Non-pigmented ciliary epithelial cell (primary cell): Measurements from ENCODE around the gene CHD2.
"Not testable (repeated sequence)": the region's sequence is repeated elsewhere in the genome, so short reads cannot be mapped to it uniquely, and the experiment has no call there.

ENCODE experiments used
- DNase-seq: peaks from one replicate; pipeline ENCODE4 v3.0.0-alpha.2; 2010; ENCODE audit warnings: low read depth

The CHD2 gene

DNA sequence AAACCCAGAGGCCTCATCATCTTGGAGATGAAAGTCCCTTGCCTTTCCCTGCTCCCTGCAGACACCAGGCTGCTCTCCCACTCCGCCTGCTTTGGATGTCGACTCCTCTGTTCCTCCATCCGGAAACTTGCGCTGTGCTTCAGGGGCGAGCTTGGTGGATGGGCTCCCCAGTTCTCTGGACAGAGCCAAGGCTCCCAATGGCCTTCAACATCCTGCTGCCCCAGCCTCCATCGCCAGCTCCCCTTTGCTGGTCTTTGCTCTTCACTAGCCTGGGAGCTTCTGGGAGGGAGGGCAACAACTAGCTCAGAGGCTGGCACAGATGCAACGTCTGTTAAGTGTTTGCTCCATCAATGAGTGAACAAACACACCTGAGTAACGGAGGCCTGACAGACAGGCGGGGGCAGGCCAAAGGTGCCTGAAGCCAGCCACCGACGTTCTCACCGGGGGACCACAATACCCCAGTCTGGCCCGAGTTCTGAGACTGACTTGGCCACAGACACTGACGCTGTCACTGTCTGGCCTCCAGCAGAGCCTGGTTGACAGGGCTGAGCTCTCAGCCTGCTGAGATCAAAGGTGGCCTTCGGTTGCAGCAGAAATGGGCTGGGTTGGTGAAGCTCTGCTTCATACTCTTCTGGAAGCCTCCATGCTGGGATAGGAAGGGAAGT lies 149.9 kb downstream of the CHD2 start:
- no peak for DNase-seq

DNA sequence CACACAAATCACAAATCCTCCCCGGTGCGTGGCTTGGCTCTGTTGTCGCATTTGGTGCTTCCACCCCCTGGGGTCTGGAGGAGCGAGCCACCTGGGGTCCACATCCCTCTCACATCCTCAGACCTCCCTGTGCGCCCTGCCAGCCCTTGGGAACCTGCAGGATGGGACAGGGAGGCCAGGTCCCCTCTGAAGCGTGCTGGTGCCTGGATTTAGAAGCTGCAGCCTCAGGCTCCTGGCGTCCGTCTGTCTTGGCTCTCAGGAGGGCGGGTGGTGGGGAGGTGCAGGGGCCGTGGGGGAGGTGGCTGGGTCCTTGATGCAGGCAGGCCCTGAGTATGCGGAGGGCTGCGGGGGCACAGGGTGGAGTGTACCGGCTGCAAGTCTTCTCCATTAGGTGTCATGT lies 150.5 kb downstream of the CHD2 start:
- DNase-seq, result no peak

DNA sequence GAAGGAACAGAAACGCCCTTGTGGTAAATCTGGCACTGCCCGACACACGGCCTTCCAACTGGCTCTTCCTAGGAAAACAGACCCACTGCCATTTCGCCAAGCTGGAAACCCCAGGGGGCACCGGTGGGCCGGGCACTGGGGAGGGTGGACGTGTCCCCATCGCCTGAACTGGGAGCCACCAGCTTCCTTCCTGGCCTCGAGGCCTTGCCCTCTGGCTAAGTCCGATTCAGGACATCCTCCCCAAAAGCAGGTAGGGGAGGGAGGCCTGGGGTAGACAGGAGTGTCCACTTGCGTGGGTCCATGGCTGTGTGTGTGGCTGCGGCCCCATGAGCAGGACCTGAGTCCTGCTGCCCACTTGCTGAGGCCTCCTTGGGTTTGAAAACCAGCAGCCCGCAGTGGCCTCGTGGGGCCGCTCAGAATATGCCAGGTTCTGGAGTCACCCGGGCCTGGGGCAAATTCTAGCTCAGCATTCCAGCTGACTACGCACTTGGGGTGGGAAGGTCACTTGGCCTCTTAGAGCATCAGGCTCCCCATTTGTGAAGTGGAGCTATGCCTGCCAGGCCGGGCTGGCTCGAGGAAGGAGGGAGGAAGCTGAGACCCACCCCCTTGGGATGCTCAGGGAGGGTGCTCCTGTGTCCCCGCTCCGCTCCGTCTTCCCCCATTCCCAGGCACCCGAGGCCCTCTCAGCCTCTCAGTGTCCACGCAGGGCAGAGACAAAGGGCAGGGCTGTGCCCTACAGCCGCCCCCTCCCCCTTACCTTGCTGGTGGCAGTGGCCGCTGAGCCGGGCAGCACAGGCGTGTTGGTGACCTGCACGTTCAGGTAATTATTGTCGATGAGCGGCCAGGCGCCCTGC lies 151.3 kb downstream of the CHD2 start:
- DNase-seq, result no peak

DNA sequence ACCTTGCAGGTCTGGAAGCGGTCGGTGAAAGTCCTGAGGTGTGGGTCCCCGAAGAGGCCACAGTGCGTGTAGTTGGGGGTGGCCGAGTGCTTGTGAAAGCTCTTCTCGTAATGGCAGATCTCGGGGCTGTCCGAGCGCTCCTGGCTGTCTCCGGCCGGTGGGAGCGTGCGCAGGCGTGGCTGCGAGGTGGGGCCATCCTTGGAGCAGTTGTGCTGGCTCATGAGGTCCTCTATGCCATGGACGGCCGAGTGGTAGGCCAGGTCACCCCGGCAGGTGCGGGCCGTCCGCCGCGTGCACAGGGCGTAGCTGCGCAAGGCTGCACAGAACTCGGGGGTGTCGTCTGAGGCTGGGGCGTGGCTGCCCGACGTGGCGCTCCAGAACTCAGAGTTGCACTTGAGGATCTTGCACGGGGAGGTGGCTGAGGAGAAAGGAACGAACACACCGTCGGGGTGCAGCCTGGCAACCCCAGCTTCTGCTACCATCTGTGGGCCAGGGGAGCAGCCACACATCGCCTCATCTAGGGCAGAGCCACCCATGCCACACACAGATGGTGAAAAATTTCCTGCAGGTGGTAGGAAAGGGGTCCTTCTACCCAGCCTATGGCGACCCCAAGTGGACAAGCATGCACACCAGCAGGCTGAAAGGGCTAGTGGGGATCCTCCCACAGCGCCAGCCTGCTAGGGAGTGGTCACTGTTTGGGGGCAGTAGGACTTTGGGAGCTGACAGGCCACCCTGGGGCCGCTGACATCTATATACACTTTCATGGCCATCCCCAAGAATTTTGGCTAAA lies 152.2 kb downstream of the CHD2 start:
- DNase-seq, result no peak

- DNase-seq, result no peak
Measured at GRCh38 chr15:93055211-93055610, 155.1 kb downstream of the CHD2 start.

GRCh38 chr15:93056836-93057235 lies 156.7 kb downstream of the CHD2 start:
- DNase-seq, result no peak

GRCh38 chr15:93057618-93058017 lies 157.5 kb downstream of the CHD2 start:
- DNase-seq, result no peak

- no peak for DNase-seq
Measured at GRCh38 chr15:93058128-93058527, 158.0 kb downstream of the CHD2 start.

DNA sequence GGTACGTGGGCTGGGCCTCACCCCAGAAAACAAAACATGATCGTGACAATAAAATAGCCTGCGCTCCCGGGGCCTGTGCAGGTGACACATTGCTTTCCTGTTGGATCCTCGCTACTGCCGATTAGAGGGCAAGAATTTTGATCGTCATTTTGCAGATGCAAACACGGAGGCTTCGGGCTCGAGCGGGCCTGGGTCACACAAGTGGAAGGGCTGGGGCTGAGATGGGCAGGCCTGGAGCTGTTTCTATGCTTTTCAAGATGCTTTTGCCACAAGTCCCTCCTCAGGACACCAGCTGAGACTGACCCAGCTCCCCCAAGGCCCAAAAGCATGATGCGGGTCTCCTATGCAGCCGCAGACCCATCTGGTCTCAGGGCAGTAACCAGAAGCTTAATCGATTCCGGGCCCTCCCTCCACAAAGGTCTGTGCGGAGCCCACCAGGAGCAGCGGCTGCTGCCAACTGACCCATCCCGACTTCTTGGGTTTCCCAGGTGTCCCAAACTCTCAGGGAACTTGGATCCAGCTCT lies 158.8 kb downstream of the CHD2 start:
- no peak for DNase-seq

DNA sequence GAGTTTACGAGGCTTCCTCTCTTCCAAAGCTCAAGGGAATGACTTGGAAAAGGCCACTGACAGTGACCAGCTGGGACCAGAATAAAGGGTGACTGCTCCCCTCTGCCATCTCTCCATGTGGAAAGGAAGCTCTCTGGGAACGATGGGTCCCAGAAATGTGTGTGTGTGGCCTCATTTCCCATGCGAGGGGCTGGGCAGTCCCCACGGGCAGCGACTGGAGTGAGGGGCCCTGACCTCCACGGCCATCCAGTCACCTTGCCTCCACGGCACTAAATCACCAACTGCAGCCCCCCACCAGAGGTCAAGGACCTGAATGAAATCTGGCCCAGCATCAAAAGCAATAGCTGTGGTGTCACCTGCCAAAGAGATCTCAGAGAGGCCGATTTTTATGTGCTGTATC lies 159.3 kb downstream of the CHD2 start:
- no peak for DNase-seq

DNA sequence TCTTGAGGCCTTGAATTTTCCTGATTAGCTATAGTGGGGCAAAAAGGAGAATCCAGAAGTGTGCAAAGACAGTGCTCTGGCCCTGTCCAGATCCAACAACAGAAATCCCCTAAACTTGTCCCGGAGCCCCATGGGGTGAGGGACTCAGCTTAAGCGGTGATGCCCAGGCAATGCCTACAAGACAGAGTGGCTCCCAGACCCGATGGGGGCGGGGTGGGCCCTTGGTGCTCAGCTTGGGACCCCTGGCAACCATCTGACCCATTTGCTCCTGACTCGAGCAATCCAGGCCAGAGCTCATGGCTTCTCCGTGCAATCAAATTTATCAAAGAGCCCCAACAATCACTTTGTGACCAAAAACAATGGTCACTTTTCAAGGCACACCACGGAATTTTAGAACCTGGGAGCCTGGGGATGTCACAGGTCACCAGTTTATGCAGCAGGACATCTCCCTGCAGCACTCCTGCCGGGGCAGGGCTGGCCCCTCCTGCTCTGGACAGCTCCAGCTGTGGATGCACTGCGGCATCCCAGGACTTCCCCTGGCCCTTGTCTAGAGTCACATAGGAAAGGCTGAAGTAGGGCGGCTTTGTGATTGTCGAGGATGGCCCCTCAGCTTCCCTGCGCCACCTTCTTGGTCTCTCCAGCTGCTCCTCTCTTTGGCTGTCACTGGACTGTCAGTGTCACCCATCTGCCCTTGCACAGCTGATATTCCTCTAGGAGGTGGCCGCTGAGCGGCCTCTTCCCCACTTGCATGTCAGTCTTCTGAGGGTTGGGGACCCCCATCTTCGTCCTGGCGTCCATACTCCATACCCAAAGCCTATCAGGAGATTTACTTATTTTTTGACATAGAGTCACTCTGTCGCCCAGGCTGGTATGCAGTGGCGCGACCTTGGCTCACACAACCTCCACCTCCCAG lies 160.5 kb downstream of the CHD2 start:
- no peak for DNase-seq

DNA sequence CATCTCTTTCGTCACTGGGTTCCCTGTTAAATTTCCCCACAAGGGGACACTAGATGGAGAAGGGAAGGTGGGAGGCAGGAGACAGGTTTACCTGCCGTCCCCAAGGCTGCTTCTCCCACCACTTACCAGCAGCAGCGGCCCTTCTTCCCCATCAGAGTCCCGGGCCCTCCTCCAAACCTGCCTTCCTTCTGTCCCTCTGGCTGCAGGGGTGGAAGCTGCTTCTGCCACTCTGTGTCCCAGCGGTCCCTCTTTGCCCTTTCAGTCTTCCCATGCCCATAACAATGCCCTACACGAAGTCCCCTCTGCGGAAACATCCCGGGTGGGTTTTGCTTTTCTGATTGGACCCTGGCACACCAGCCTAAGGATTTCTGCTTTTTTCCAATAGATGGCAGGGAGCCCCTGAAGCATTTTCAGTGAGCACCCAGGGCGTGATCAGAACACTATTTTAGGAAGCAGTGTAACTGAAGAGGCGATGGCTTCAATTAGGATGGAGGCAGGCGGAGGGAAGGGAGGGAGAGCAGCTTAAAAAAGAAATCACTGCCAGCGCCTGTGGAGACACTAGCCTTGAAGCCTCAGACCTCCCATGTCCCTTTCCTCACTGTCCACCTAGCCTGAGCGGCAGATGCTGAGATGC lies 162.6 kb downstream of the CHD2 start:
- DNase-seq, result not testable (repeated sequence)

DNA sequence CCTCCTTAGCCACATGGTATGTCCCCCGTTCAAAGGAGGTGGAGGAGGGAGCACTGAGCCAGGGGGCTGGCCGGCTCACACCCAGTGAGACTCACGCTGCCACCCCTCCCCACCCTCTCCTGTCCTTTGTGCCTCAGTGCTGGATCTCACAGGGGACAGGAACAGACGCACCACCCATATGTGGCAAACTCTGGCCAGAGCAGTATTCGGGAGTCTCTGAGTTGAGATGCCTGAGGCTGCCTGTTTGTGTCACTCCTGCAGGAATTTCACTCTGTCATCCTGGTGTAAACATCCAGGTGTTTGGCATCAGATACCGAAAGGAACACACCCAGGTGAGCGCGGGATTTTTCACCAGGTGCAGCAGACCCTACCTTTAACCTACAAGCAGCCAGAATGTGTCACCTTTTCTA lies 163.1 kb downstream of the CHD2 start:
- no peak for DNase-seq

- DNase-seq, result no peak
Measured at GRCh38 chr15:93063796-93064690, 163.9 kb downstream of the CHD2 start.

DNA sequence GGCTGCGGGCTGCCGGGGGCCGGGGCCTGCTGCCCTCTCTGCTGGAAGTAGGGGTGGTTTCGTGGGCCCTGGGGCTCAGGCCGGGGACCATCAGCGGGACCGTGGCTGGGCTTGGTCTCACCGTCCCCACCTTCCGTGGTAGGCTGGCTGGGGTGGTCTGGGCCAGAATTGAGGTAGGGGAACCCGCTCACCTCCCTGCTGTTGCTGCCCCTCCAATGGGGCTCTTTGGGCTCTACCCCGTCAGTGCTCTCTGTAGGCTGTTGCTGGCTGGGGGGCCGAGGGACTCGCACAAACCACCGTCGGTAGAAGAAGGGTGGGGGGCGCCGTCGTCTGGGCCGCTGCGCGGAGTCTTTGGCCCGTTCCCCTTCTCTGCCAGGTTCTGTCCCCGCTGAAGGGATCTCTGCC lies 165.5 kb downstream of the CHD2 start:
- no peak for DNase-seq

- no peak for DNase-seq
Measured at GRCh38 chr15:93066224-93066681, 166.1 kb downstream of the CHD2 start.

DNA sequence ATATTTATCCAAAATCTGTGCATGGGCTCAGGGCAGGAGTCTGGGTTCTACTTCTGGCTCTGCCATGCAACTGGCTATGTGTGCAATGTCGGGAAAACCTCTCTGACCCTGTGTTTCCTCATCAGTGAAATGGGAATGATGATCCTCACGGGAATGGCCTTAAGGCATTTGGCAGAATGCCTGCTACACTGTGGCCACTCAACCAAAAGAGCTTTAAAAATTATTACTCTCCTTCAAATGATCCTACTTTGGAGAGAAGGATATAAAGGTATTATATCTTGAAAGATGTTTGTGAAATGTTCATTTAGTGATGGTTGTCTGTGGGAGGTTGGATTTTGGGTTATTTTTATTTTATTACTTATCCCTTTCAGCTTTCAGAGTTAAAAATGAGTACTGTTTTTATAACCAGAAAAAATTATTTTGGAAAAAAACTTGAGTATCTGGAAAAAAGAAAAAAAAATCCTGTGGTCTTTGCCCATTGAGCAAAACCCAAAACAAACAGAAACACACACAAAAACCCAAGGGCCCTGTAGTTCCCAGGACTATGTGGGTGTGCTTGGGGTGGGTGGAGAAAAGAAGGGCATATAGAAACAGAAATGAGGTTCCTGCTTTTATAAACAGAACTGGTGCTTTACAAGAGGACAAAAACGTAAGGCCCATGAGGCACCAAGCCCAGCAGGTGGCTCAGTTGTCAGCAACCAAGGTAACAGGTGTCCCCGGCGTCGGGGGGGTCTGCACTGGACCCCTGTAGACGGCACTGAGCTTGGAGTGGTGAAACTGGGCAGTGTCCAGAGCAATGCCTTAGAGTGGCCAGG lies 166.9 kb downstream of the CHD2 start:
- no peak for DNase-seq

DNA sequence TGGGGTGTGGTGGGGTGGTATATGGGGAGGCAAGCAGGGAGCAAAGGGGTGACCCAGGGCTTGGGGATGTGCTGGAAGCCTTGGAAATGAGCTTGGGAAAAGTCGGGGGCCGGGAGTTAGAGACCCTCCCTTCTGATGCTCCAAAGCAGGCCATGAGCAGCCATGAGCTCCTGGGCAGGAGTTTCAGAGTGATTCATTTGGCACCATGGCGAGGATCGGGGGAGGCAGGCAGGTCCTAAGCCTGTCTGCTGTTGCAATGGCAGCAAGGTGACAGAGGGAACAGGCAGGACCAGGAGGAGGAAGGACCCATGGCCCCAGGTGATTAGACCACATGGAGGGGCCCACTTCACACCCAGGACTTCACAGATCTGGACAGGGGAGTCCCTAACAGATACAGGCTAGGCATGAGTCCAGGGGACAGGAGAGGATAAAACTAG lies 167.5 kb downstream of the CHD2 start:
- no peak for DNase-seq
